GM19372 (cell line): ENCODE results near the gene SPARCL1.
"Not testable (repeated sequence)": the region's sequence is repeated elsewhere in the genome, so short reads cannot be mapped to it uniquely, and the experiment has no call there.

Source experiments
- ATAC-seq: cut with Tn5 transposase; IDR thresholded peaks from one replicate; pipeline ENCODE4 v1.9.1; 2021; ENCODE audit warnings: mild to moderate bottlenecking, low read depth, moderate library complexity; ENCODE audit not compliant: unreplicated experiment

Gene SPARCL1

DNA sequence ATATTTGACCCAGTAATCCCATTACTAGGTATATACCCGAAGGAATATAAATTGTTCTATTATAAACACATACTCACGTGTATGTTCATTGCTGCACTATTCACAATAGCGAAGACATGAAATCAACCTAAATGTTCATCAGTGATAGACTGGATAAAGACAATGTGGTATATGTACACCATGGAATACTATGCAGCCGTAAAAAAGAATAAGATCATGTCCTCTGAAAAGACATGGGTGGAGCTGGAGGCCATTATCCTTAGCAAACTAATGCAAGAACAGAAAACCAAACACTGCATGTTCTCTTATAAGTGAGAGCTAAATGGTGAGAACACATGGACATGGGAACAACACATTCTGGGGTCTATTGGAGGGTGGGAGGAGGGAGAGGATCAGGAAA is 70.3 kb downstream of the SPARCL1 start:
- no peak for ATAC-seq

DNA sequence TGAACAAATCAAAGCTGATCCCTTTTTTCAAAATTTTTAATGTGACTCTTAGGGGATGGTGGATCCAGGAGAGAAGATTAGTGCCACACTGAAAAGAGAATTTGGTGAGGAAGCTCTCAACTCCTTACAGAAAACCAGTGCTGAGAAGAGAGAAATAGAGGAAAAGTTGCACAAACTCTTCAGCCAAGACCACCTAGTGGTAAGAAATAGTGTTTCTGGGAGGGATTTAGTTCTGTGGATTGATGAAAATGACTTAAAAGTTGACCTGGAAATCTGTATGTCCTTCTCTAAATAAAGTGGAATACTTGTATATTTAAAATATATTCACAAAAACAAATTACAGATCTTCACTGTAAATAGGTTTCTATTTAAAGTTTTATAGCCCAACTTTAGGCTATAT is 77.6 kb downstream of the SPARCL1 start:
- no peak for ATAC-seq

DNA sequence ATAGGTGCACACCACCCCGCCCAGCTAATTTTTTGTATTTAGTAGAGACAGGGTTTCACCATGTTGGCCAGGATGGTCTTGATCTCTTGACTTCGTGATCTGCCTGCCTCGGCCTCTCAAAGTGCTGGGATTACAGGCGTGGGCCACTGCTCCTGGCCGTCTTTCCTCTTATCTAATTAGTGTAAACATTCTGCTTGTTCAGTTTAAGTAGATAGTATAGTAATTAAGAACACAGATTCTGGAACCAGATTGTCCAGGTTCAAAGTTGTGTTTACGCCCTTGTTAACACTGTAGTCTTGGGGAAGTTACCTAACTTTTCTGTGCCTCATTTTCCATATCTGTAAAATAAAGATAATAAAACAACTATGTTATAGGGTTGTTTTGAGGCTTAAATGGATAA is 82.8 kb downstream of the SPARCL1 start:
- not testable (repeated sequence) for ATAC-seq

DNA sequence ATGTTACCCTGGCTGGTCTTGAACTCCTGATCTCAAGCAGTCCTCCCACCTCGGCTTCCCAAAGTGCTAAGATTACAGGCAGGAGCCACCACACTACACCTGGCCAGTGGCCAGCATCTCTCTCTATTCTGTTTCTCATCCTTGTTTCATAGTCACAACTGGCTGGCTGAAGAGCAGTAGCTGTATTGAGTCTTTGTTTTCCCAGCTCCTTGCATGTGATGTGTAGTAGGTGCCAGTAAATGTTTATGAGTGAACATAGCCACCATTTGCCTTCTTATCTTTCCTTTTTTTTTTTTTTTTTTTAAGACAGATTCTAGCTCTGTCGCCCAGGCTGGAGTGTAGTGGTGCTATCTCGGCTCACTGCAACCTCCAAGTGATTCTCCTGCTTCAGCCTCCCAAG is 83.2 kb downstream of the SPARCL1 start:
- ATAC-seq: no peak

DNA sequence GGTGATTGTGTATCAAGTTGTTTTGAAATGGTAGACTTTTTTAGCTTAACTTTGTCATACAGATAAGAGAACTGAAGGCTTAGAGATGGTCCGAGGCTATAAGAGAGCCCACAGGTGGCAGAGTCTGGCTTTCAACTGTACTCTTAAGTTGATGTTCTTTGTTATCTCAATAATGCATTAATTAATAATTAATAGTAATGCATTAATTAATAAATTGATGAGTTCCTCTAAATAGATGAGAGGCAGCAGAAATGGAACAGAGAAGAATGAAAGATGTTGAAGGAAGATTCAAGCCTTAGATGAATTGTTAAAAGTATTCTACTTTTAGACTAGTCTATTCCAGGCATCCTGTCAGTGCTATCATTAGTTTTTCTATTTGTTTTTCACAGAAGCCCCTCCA is 84.4 kb downstream of the SPARCL1 start:
- ATAC-seq: no peak

DNA sequence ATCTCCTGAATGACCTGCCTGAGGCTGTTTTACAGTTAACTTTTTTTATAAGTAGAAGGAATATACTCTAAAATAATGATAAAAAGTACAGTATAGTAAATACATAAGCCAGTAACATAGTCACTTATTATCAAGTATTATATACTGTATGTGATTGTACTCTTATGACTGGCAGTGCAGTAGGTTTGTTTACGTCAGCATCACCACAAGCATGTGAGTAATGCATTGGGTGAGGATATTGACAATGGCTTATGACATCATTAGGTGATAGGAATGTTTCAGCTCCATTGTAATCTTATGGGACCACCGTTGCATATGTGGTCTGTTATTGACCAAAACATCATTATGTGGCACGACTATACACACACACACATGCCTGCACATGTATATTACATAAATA is 86.3 kb downstream of the SPARCL1 start:
- no peak for ATAC-seq

DNA sequence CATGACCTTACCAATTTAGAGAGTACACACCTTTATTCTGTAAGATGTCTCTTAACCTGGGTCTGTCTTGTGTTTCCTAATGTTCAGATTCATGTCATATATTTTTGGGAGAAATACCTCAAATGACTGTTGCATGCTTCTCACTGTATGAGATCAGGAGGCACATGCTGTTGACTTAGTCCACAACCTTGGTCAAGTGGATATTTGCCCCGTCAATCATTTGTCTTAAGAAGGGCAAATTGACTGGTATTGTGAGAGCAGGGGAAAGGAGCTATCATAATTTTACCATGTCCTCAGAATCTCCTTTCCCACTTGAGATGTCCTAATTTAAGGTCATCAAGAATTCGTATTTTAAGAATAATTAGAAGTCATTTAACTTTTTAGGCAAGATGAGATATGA is 95.8 kb downstream of the SPARCL1 start:
- ATAC-seq: no peak

DNA sequence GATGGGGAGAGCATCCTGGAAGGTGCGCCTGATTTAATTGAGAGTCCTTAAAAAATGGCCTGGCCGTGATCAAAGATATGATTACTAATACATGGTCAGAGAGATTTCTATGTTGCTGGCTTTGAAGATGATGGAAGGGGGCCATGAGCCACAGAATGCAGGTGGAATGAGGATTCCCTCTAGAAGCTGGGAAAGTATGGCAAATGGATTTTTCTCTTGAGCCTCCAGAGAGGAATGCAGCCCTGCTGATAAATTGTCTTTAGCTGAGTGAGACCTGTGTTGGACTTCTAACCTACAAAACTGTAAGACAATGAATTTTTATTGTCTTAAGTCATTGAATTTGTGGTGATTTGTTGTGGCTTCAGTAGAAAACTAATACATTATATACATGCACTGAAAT is 99.1 kb downstream of the SPARCL1 start:
- ATAC-seq: no peak

DNA sequence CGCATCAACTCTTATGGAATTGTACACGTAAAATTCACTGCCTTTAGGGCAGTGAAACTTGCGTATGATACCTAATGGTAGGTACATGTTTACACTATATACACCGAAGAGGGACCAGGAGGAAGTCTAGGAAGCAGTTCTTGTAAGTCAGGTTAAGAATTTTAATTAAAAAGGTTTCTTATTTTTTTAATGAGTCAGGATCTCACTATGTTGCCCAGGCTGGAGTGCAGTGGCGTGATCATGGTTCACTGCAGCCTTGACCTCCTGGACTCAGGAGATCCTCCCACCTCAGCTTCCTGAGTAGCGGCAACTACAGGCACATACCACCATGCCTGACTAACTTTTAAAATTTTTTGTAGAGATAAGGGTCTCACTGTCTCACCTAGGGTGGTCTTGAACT is 100.2 kb downstream of the SPARCL1 start:
- no peak for ATAC-seq

DNA sequence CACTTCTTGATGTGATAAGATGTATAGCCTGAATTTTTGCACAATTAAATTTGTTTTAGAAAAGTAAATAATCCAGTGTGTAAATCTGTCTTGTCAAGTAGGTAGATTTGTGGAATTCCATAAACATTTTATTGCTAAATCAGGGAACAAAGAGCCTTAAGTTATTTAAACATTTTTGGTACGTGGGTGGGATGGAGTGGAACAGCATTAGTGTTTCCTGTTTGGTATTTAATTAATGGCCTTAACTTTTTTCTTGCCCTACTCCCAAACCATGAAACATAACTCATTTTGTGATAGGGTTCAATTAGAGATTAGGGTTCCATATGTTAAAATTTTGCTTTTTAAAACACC is 101.7 kb downstream of the SPARCL1 start:
- ATAC-seq: no peak

DNA sequence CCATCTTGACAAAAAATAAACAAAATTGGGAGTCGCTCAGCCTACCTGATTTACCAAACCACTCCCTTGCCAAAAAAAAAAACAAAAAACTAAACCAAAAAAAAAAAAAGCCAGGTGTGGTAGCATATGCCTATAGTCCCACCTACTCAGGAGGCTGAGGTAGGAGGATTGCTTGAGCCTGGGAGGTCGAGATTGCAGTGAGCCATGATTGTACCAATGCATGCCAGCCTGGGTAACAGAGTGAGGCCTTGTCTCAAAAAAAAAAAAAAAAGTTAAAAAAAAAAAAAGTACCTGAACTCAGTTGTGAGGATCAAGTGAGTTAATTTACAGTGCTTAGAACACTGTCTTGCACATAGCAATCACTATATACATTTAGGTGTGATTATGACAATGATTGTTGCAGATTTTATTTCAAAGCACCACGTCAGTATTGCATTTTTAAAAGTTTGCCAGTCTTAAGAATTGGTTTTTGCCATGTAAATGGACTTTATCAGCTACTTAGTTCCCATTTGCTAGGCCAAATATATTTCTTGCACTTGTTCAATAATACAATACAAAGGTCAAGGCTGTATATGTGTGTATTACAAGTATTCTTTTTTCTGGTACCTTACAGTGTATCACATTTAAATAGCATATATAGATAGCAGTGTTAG is 102.2 kb downstream of the SPARCL1 start:
- no peak for ATAC-seq

DNA sequence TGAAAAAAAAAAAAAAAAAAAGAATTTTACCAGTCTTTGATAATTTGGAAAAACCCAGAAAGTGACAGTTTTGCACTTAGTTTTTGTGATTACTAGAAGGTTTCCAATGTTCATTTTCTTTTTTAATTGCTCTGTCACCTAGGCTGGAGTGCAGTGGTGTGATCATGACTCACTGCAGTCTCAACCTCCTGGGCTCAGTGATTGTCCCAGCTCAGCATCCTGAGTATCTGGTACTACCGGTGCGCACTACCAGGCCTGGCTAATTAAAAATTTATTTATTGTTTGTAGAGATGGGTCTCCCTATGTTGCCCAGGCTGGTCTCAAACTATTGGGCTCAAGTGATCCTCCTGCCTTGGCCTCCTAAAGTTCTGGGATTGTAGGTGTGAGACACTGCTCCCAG is 103.5 kb downstream of the SPARCL1 start:
- ATAC-seq: no peak

DNA sequence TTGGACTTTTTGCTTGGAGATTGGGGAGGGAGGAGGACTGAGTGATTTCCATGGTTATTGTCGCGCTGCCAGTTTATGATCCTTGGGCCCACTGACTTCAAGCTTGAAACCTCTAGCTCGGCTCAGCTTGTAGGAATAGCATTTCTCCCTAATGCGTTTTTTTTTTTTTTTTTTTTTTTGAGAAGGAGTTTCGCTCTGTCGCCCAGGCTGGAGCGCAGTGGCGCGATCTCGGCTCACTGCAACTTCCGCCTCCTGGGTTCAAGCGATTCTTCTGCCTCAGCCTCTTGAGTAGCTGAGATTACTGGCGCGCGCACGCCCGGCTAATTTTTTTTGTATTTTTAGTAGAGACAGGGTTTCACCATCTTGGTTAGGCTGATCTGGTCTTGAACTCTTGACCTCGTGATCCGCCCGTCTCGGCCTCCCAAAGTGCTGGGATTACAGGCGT is 105.1 kb downstream of the SPARCL1 start:
- ATAC-seq: not testable (repeated sequence)
